Activated T-cell treated with anti-CD3 and anti-CD28 coated beads, Interleukin-2, amount 50 U/mL, for 72 hours (primary cell): ENCODE data around the gene ARNT2. TPM values are rescaled to one million over a fixed set of nuclear protein-coding genes. Genes with fewer than 3 reads are reported as not detected.
A peak's percentile ranks its signal among the peaks of the same experiment; 100 is the strongest.

ENCODE experiments used
- ATAC-seq, 2 donors: fragments of 150-1000 bp; cut with Tn5 transposase; replicated peaks in 1 of 2; 2 replicates each; pipeline ENCODE4 v1.10.0; 2021; ENCODE audit warnings: moderate library complexity in 2 of 2, mild to moderate bottlenecking in 1 of 2
- DNase-seq, 2 donors: peaks; one replicate each; pipeline ENCODE4 v3.0.0; 2021 to 2022; ENCODE audit warnings: mixed read lengths in 1 of 2
- H3K27ac Mint-ChIP-seq: one replicate; pipeline ENCODE4 v1.8.0; 2022; ENCODE audit warnings: mild to moderate bottlenecking, moderate library complexity, mixed read lengths
- H3K27me3 Mint-ChIP-seq: one replicate; pipeline ENCODE4 v1.8.0; 2022; ENCODE audit warnings: low read depth, mixed read lengths
- H3K36me3 Mint-ChIP-seq, 2 donors: one replicate each; pipeline ENCODE4 v1.8.0; 2022; ENCODE audit warnings: mixed read lengths in 2 of 2, mild to moderate bottlenecking in 1 of 2; ENCODE audit not compliant: insufficient read depth in 2 of 2
- H3K4me1 Mint-ChIP-seq: one replicate; pipeline ENCODE4 v1.8.0; 2022; ENCODE audit warnings: low read depth, mixed read lengths
- H3K4me3 Mint-ChIP-seq, 2 donors: one replicate each; pipeline ENCODE4 v1.8.0; 2022; ENCODE audit warnings: mild to moderate bottlenecking in 2 of 2, mixed read lengths in 2 of 2, moderate library complexity in 2 of 2
- H3K9me3 Mint-ChIP-seq, 2 donors: one replicate each; pipeline ENCODE4 v1.8.0; 2022; ENCODE audit warnings: mixed read lengths in 2 of 2
- total RNA-seq, 2 donors: library from RNA; stranded (reverse); gene quantifications; one replicate each; pipeline ENCODE4 v1.2.3, GENCODE V29; 2022

The ARNT2 gene
- total RNA-seq, 2 donors from 2014 or later: 0.07 to 0.19 TPM

DNA sequence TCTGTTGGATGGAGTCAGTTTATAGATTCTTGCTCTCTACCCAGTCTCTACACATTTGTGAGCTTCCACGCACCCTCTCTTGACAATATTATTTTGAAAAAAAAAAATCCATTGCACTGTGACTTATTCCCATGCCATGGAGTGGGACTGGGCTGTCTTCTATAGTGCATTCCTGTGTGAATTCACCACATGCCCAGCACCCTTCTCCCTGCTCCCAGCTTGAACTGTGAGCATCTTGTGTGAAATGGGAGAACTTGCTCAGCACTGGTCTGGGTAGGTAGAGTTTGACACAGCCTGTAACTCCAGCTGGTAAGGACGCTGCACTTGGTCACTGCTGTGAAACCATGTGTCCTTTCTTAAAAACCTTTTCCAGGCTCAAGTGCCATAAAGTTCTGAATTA lies 91.9 kb downstream of the ARNT2 start:
- Mint-ChIP-seq H3K27ac (no peak overlapping the region), H3K4me1 (no peaks in the 10 kb centered on the region), H3K9me3 (no peaks in the 10 kb centered on the region), H3K36me3 (no peaks in the 10 kb centered on the region), H3K27me3 (peaks cover 4% of the 10 kb centered on the region), H3K4me3 (no peak overlapping the region)
- ATAC-seq (no peak), DNase-seq (no peak)

DNA sequence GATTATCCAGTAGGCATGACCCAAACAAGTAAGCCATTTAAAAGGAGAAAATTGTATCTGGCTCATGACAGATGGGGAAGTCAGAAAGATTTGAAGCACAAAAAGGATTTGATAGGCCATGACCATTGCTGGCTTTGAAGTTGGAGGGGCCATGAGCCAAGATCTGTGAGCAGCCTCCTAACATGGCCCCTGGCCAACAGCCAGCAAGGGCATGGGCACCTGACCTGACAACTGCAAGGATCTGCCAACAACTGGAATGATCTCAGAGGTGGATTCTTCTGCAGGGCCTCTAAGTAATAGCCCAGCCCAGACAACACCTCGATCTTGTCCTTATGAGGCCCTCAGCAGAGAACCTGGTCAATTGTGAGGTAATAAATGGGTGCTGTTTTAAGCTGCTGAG lies 93.0 kb downstream of the ARNT2 start:
- H3K27me3 Mint-ChIP-seq: peaks cover 5% of the 10 kb centered on the region
- no peak overlapping the region for H3K4me3 Mint-ChIP-seq
- ATAC-seq: no peak
- no peak for DNase-seq
- no peaks in the 10 kb centered on the region for H3K36me3 Mint-ChIP-seq
- H3K9me3 Mint-ChIP-seq: no peaks in the 10 kb centered on the region
- H3K4me1 Mint-ChIP-seq: no peaks in the 10 kb centered on the region
- H3K27ac Mint-ChIP-seq: peak overlapping the region; percentile 14

- peaks cover 9% of the 10 kb centered on the region for H3K27me3 Mint-ChIP-seq
- DNase-seq: no peak
These were observed 94.5 kb downstream of the ARNT2 start for GRCh38 chr15:80498652-80499051.

DNA sequence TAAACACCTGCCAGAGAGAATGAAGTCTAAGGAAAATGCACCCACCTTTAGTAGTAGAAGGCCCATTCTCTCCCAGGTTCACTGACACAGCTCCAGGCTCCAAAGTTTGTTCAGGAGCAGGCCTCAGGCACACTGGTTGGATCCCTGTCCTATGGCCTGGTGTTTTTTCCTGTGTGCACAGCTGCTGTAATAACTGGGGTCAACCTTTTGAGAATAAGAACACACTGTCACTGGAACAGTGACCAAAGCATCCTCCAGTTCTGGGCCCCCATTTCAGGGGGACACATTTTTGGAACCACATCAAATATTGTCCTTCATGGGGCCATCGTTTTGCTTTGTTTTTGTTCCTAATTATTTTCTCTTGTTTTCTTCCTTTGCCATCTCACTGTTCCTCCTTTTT lies 95.8 kb downstream of the ARNT2 start:
- H3K27me3 Mint-ChIP-seq: peaks cover 9% of the 10 kb centered on the region
- DNase-seq (no peak), ATAC-seq (no peak)
- H3K4me3 Mint-ChIP-seq: no peak overlapping the region
- H3K4me1 Mint-ChIP-seq: no peaks in the 10 kb centered on the region
- H3K27ac Mint-ChIP-seq: no peak overlapping the region
- no peaks in the 10 kb centered on the region for H3K36me3 Mint-ChIP-seq
- H3K9me3 Mint-ChIP-seq: no peaks in the 10 kb centered on the region

More at GRCh38 chr15:80498652-80499051, 94.5 kb downstream of the ARNT2 start:
- H3K36me3 Mint-ChIP-seq: no peaks in the 10 kb centered on the region
- no peak for ATAC-seq
- H3K4me3 Mint-ChIP-seq: no peak overlapping the region
- no peak overlapping the region for H3K27ac Mint-ChIP-seq
- no peaks in the 10 kb centered on the region for H3K9me3 Mint-ChIP-seq
- no peaks in the 10 kb centered on the region for H3K4me1 Mint-ChIP-seq

GRCh38 chr15:80501476-80501875 lies 97.3 kb downstream of the ARNT2 start:
- DNase-seq (no peak), ATAC-seq (no peak)
- Mint-ChIP-seq H3K4me1 (no peaks in the 10 kb centered on the region), H3K27ac (no peak overlapping the region), H3K27me3 (peaks cover 9% of the 10 kb centered on the region), H3K4me3 (no peak overlapping the region), H3K36me3 (no peaks in the 10 kb centered on the region), H3K9me3 (no peaks in the 10 kb centered on the region)

DNA sequence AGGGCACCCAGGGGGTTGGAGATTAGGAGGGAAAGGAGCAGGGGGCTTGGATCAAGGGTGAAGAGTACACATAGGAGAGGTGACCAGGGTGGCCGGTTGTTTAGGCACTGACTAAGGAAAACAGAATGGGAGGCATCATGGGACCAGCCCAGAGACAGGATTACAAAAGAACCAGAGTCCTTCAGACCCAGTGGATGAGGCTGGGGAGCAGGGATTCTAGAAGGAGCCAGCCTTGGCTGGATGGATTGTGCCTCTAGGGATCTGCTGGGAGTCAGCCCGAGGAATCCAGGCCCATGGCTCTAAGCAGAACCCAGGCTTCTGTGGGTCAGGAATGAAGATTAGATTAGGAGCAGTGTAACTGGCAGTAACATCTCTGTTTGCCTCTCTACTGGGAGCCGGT lies 98.6 kb downstream of the ARNT2 start:
- H3K9me3 Mint-ChIP-seq: no peaks in the 10 kb centered on the region
- peaks cover 9% of the 10 kb centered on the region for H3K27me3 Mint-ChIP-seq
- no peak overlapping the region for H3K27ac Mint-ChIP-seq
- no peak for DNase-seq
- no peaks in the 10 kb centered on the region for H3K36me3 Mint-ChIP-seq
- no peak for ATAC-seq
- H3K4me1 Mint-ChIP-seq: no peaks in the 10 kb centered on the region
- H3K4me3 Mint-ChIP-seq: no peak overlapping the region

GRCh38 chr15:80503319-80503952 lies 99.3 kb downstream of the ARNT2 start:
- H3K4me3 Mint-ChIP-seq: no peak overlapping the region
- ATAC-seq (no peak), DNase-seq (no peak)
- no peaks in the 10 kb centered on the region for H3K9me3 Mint-ChIP-seq
- H3K36me3 Mint-ChIP-seq: no peaks in the 10 kb centered on the region
- H3K27ac Mint-ChIP-seq: no peak overlapping the region
- H3K27me3 Mint-ChIP-seq: peaks cover 9% of the 10 kb centered on the region
- H3K4me1 Mint-ChIP-seq: no peaks in the 10 kb centered on the region

- Mint-ChIP-seq H3K4me3 (no peak overlapping the region), H3K27ac (no peak overlapping the region), H3K9me3 (peaks cover 0 to 2% of the 10 kb centered on the region in 2 donors), H3K4me1 (peaks cover 7% of the 10 kb centered on the region), H3K36me3 (peaks cover under 1 to 2% of the 10 kb centered on the region in 2 donors), H3K27me3 (peaks cover 16% of the 10 kb centered on the region)
- ATAC-seq (no peak), DNase-seq (no peak)
These were observed 100.7 kb downstream of the ARNT2 start for GRCh38 chr15:80504931-80505330.

DNA sequence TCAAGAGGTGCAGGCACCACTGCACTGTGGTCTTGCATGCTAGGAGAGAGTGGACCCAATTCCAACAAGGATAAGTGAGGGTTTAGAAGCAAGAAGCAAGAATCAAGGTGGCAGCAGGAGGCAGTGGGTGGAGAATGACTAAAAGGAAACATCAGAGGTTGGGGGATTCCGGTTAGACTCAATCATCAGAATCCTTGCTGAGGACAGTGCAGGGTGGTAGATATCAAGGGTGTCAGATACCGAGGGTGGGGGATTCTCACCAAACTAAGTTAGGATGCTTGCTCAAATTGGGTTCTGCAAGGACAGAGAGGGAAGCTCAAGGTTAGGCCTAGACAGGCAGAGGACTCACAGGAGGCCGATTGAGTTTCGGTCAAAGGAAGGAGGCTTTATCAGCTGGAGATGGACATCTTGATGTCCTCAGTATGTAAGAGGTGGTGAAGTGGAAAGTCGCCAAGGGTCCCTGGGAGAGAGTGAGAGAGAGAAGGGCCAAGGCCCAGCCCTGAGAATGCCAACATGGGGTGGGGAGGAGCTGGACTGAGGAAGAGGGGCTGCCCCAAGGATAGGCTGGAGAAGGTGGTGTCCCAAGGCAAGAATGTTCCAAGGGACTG lies 102.2 kb downstream of the ARNT2 start:
- peaks cover 11% of the 10 kb centered on the region for H3K4me1 Mint-ChIP-seq
- ATAC-seq: no peak

DNA sequence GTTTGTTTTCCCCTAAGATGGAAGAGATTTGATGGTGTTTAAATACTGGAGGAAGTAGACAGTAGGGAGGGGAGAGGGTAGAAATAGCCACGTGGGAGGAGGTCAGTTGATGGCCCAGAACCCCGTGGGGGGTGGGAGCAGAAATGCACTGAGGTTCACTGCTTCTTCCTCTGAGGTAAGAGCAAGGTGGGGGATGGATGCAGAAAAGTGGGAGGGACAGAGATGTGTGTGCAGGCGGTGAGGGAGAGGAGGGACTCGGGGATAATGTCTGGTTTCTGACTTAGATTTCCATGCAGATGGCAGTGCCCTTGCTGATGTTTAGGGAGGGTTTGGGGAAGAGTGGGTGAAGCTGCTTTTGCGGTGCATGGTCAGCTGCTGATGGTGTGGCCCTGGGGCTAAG lies 102.9 kb downstream of the ARNT2 start:
- Mint-ChIP-seq H3K36me3 (peaks cover 1 to 3% of the 10 kb centered on the region in 2 donors), H3K4me3 (no peak overlapping the region), H3K27me3 (peaks cover 12% of the 10 kb centered on the region), H3K4me1 (peaks cover 11% of the 10 kb centered on the region), H3K27ac (no peak overlapping the region), H3K9me3 (peaks cover 0 to 2% of the 10 kb centered on the region in 2 donors)
- no peak for DNase-seq
- no peak for ATAC-seq

More for the DNA sequence above, 102.2 kb downstream of the ARNT2 start:
- Mint-ChIP-seq H3K4me3 (no peak overlapping the region), H3K9me3 (peaks cover 0 to 2% of the 10 kb centered on the region in 2 donors), H3K36me3 (peaks cover 1 to 3% of the 10 kb centered on the region in 2 donors), H3K27ac (no peak overlapping the region), H3K27me3 (peaks cover 16% of the 10 kb centered on the region)
- no peak for DNase-seq

DNA sequence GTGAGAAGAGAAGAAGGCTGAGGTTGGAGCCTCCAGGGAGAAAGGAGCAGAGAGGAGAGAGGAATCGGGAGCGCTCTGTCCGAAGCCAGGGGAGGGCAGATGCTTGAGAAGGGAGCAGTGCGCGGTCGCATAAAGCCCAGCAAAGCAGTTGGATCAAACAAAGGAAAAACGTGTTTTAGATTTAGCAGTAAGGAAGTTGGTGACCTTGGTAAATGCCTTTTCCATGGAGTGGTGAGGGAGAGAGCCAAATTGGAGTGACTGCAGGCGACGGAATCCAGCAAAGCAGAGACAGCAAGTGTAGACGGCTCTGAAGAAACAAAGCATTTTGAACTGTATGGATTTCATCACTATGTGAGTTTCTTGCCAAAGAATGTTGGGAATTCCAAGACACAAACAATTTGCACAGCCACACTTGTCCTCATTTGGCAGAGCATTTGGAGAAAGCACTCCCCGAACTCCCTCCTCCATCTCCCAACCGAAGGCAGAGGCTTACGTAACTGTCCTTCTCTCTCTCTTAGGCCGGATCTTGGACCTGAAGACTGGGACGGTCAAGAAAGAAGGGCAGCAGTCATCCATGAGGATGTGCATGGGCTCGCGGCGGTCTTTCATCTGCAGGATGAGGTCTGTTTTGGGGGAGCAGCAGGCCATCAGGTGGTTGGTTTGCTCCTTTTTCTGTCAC lies 103.6 kb downstream of the ARNT2 start:
- Mint-ChIP-seq H3K4me1 (peaks cover 11% of the 10 kb centered on the region), H3K27me3 (peaks cover 7% of the 10 kb centered on the region), H3K9me3 (peaks cover 0 to 2% of the 10 kb centered on the region in 2 donors), H3K27ac (no peak overlapping the region), H3K4me3 (no peak overlapping the region), H3K36me3 (peaks cover 1 to 3% of the 10 kb centered on the region in 2 donors)
- ATAC-seq (no peak), DNase-seq (no peak)

GRCh38 chr15:80508783-80509182 lies 104.6 kb downstream of the ARNT2 start:
- H3K9me3 Mint-ChIP-seq: peaks cover 0 to 2% of the 10 kb centered on the region in 2 donors
- no peak overlapping the region for H3K27ac Mint-ChIP-seq
- H3K27me3 Mint-ChIP-seq: peaks cover 7% of the 10 kb centered on the region
- H3K4me1 Mint-ChIP-seq: peaks cover 11% of the 10 kb centered on the region
- DNase-seq (no peak), ATAC-seq (no peak)
- peaks cover 1 to 3% of the 10 kb centered on the region in 2 donors for H3K36me3 Mint-ChIP-seq
- H3K4me3 Mint-ChIP-seq: no peak overlapping the region

DNA sequence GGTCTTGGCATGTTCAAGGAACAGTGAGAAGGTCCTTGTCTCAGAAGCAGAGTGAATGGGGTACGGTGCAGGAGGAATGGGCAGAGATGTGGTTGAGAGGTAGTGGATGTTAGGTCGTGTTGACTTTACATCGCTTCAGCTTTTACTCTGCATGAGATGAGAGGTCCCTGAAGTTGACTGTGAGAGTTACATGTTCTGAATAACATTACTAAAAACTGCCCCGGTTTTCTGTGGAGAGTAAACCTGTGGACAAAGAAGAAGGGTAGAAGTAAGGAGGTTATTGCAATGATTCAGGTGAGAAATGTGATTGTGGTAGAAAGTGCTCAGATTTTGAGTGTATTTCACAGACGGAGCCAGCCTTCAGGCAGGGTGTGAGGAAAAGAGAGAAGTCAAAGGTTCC lies 105.6 kb downstream of the ARNT2 start:
- H3K4me3 Mint-ChIP-seq: peak overlapping the region in 1 of 2 donors; percentile 3
- H3K27ac Mint-ChIP-seq: no peak overlapping the region
- ATAC-seq (peak; percentile 71 to 89), DNase-seq (peak; percentile 1 to 10)
- H3K4me1 Mint-ChIP-seq: peaks cover 11% of the 10 kb centered on the region
- peaks cover 1 to 3% of the 10 kb centered on the region in 2 donors for H3K36me3 Mint-ChIP-seq
- H3K9me3 Mint-ChIP-seq: peaks cover 0 to 2% of the 10 kb centered on the region in 2 donors
- peaks cover 7% of the 10 kb centered on the region for H3K27me3 Mint-ChIP-seq
